ENCODE results near the gene WDR90.

DNA sequence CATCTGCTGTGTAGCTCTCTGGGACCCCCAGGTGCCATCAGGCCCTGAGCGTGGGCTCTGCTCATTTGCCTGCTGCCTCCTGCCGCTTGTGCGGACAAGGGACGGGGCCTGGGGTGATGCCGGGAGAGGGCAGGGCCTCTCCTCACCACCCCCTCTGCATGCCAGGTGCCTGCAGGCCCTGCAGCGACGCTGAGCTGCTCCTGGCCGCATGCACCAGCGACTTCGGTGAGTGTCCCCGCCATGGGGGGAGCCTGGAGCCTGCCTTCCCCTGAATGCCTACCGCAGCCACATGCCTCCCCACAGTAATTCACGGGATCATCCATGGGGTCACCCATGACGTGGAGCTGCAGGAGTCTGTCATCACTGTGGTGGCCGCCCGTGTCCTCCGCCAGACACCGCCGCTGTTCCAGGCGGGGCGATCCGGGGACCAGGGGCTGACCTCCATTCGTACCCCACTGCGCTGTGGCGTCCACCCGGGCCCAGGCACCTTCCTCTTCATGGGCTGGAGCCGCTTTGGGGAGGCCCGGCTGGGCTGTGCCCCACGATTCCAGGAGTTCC is 67.7 kb downstream of the WDR90 start:
- TF ChIP-seq POLR2A (IDR thresholded peaks at IDR 0.05) = no peak
- TF ChIP-seq, protein P1, sequence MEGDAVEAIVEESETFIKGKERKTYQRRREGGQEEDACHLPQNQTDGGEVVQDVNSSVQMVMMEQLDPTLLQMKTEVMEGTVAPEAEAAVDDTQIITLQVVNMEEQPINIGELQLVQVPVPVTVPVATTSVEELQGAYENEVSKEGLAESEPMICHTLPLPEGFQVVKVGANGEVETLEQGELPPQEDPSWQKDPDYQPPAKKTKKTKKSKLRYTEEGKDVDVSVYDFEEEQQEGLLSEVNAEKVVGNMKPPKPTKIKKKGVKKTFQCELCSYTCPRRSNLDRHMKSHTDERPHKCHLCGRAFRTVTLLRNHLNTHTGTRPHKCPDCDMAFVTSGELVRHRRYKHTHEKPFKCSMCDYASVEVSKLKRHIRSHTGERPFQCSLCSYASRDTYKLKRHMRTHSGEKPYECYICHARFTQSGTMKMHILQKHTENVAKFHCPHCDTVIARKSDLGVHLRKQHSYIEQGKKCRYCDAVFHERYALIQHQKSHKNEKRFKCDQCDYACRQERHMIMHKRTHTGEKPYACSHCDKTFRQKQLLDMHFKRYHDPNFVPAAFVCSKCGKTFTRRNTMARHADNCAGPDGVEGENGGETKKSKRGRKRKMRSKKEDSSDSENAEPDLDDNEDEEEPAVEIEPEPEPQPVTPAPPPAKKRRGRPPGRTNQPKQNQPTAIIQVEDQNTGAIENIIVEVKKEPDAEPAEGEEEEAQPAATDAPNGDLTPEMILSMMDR (IDR thresholded peaks at IDR 0.05) = no peak

All from body of pancreas (tissue), 4 donors.